Activated CD8-positive, alpha-beta memory T cell treated with anti-CD3 and anti-CD28 coated beads for 48 hours (primary cell): ENCODE data around the gene FAM135A.
A peak's percentile ranks its signal among the peaks of the same experiment; 100 is the strongest.
"Not testable (repeated sequence)": the region's sequence is repeated elsewhere in the genome, so short reads cannot be mapped to it uniquely, and the experiment has no call there.

Source experiments
- DNase-seq, 3 experiments: peaks; one replicate each; pipeline ENCODE4 v3.0.0-alpha.2; 2020; ENCODE audit warnings: low read depth in 2 of 3, low spot score in 2 of 3

The FAM135A gene

GRCh38 chr6:70537266-70537665 lies 124.0 kb downstream of the FAM135A start:
- DNase-seq, result no peak

GRCh38 chr6:70538376-70538775 lies 125.1 kb downstream of the FAM135A start:
- DNase-seq, result no peak

- DNase-seq, result no peak
Observed at GRCh38 chr6:70547313-70547712, 134.0 kb downstream of the FAM135A start.

- no peak for DNase-seq
Observed at GRCh38 chr6:70547905-70548304, 134.6 kb downstream of the FAM135A start.

- no peak for DNase-seq
Observed at GRCh38 chr6:70549327-70549726, 136.0 kb downstream of the FAM135A start.

- DNase-seq, result no peak
Observed at GRCh38 chr6:70551566-70551965, 138.3 kb downstream of the FAM135A start.

- not testable (repeated sequence) for DNase-seq
Observed at GRCh38 chr6:70552286-70552940, 139.1 kb downstream of the FAM135A start.

- no peak for DNase-seq
Observed at GRCh38 chr6:70552974-70553373, 139.7 kb downstream of the FAM135A start.

GRCh38 chr6:70557998-70558397 lies 144.7 kb downstream of the FAM135A start:
- DNase-seq, result no peak

GRCh38 chr6:70562401-70562800 lies 149.1 kb downstream of the FAM135A start:
- not testable (repeated sequence) for DNase-seq

- no peak for DNase-seq
Observed at GRCh38 chr6:70563530-70563929, 150.2 kb downstream of the FAM135A start.

- peak; percentile 78 to 81 (median 78) for DNase-seq
Observed at GRCh38 chr6:70566751-70567382, 153.6 kb downstream of the FAM135A start, which contains the start of gene SDHAF4. SDHAF4 (plus strand) TSS chr6:70566930; CDS start chr6:70566941, 11 bp downstream.

- DNase-seq, result no peak
Observed at GRCh38 chr6:70574643-70575042, 161.3 kb downstream of the FAM135A start.

GRCh38 chr6:70575899-70576495 lies 162.7 kb downstream of the FAM135A start:
- DNase-seq, result no peak

- no peak for DNase-seq
Observed at GRCh38 chr6:70586114-70586513, 172.8 kb downstream of the FAM135A start.

- DNase-seq, result no peak
Observed at GRCh38 chr6:70590400-70590799, 177.1 kb downstream of the FAM135A start.

- no peak for DNase-seq
Observed at GRCh38 chr6:70592391-70593117, 179.2 kb downstream of the FAM135A start.

- no peak for DNase-seq
Observed at GRCh38 chr6:70593118-70593486, 179.8 kb downstream of the FAM135A start.

GRCh38 chr6:70599187-70599586 lies 185.9 kb downstream of the FAM135A start:
- DNase-seq, result no peak

- DNase-seq, result no peak
Observed at GRCh38 chr6:70601014-70601413, 187.7 kb downstream of the FAM135A start.

- DNase-seq, result no peak
Observed at GRCh38 chr6:70604254-70604653, 190.9 kb downstream of the FAM135A start.

GRCh38 chr6:70607371-70607770 lies 194.1 kb downstream of the FAM135A start:
- not testable (repeated sequence) for DNase-seq
